Adipose tissue (tissue), 3 donors: ENCODE data around the gene BRPF1. TPM values are rescaled to one million over a fixed set of nuclear protein-coding genes. Genes with fewer than 3 reads are reported as not detected.

Experiments used
- H3K27ac ChIP-seq: one replicate; pipeline ENCODE4 v1.5.1; 2013; ENCODE audit warnings: low read depth, low read length
- WGBS, 3 donors: extraction: QIAGEN DNeasy Blood & Tissue Kit; methylation state at CpG; one replicate each; pipeline ENCODE4 v1.1.7; 2013; 5-methylcytosine and 5-hydroxymethylcytosine counted together
- polyA plus RNA-seq, 3 donors: library from polyadenylated mRNA; stranded (reverse); fragments of 200-250 nt; gene quantifications; one replicate each; pipeline ENCODE4 v1.2.3, GENCODE V29; 2013
- donor health status: healthy with polysubstance abuse.
- donor health status: Bipolar disorder and iron deficiency.
- donor health status: healthy.

Gene BRPF1, protein sequence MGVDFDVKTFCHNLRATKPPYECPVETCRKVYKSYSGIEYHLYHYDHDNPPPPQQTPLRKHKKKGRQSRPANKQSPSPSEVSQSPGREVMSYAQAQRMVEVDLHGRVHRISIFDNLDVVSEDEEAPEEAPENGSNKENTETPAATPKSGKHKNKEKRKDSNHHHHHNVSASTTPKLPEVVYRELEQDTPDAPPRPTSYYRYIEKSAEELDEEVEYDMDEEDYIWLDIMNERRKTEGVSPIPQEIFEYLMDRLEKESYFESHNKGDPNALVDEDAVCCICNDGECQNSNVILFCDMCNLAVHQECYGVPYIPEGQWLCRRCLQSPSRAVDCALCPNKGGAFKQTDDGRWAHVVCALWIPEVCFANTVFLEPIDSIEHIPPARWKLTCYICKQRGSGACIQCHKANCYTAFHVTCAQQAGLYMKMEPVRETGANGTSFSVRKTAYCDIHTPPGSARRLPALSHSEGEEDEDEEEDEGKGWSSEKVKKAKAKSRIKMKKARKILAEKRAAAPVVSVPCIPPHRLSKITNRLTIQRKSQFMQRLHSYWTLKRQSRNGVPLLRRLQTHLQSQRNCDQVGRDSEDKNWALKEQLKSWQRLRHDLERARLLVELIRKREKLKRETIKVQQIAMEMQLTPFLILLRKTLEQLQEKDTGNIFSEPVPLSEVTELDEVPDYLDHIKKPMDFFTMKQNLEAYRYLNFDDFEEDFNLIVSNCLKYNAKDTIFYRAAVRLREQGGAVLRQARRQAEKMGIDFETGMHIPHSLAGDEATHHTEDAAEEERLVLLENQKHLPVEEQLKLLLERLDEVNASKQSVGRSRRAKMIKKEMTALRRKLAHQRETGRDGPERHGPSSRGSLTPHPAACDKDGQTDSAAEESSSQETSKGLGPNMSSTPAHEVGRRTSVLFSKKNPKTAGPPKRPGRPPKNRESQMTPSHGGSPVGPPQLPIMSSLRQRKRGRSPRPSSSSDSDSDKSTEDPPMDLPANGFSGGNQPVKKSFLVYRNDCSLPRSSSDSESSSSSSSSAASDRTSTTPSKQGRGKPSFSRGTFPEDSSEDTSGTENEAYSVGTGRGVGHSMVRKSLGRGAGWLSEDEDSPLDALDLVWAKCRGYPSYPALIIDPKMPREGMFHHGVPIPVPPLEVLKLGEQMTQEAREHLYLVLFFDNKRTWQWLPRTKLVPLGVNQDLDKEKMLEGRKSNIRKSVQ (N-terminal part only)
- 10 to 100 TPM in 1 of 3 donors, 1 to 10 TPM in 2; 4.8 to 12.8 (median 7.5) TPM for polyA plus RNA-seq

DNA sequence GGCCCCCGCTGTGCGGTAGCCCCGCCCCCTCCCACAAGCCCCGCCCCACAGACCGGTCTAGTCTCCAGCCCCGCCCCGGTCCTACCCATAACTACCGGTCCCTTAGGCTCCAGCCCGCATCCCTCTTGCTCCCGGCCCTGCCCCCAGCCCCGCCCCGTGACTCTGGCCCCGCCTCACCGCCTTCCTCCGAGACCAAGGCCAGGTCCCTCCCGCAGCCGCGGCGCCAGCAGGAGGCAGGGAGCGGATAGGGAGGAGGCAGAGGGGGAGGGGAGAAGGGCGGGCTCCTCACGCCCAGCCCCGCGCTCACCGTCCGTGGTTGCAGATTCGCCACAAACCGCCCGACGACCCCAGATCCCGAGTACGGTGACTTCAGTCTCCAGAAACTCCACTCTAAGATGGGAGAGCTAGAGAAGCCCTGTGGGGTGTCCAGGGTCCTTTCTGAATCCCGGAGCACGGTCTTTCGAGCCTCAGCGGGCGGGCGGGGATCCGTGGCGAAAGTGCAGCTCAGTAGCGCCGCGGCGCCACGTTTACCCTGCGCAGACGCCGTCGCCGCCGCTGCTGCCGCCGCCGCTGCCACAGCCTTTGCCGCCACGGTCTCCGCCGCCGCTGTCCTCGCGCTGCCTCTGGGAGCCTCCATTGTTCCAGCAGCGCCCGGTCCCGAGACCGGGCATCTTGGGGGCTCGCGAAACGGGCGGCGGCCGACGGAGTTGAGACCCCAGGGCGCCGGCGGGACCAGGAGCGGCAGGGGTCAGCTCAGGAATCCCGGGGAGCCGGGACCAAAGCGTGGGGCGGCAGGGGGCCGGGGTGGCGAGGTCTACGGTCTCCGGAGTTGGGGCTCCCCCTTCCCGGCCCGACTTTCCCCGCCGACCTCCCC, at the start of gene BRPF1:
TSS of gene BRPF1 (plus strand) at position 530 of the 874 bp plus-strand sequence. CDS start 2,406 bp downstream, outside the sequence.
- peak within 1 kb of the TSS; percentile 77 for H3K27ac ChIP-seq
- 1 to 2% (median 1%) methylated on average over 70 to 88 of the region's 88 CpGs for WGBS, 3 donors

DNA sequence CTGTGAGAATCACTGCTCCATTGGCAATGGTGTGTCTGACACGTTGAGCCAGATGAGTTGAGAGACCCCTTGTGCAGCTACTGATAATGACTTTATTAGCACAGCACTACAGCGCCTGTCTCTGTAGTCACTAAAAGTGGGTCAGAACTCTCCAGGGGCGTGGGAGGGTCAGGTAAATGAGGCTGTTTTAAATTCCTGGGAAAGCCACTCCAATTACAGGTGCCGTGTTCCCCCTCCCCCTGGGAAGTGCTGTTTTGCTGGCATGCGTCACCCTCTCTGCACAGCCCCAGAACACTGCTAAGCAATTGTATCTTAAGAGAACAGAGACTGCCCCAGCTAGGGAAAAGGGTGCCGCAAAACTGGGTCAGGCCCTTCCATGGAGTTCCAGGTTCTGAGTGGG, 49.4 kb upstream of the BRPF1 start:
- 62 to 94% (median 92%) methylated on average over 6 of the region's 6 CpGs for WGBS, 3 donors
- H3K27ac ChIP-seq, result no peak overlapping the region

DNA sequence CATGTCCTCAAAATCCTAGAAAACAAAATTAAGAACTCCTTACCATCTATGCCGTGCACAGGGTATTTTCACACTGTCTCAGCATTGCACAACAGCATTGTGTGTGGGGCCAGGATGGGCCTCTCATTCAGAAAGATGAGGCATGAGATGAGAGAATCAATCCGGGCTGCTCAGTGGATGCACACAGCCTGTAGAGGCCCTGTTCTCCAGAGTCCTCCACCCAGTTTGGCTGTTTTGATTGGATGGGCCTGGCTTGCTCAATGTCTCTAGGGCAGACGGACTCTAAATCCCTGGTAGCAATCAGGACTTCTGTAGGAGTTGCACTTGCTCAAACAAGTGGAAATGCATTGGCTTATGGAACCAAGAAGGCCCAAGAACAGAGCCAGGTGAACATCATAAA, 48.1 kb upstream of the BRPF1 start:
- H3K27ac ChIP-seq, result no peak overlapping the region
- WGBS, 3 donors, result 86 to 94% (median 92%) methylated on average over 3 of the region's 3 CpGs

DNA sequence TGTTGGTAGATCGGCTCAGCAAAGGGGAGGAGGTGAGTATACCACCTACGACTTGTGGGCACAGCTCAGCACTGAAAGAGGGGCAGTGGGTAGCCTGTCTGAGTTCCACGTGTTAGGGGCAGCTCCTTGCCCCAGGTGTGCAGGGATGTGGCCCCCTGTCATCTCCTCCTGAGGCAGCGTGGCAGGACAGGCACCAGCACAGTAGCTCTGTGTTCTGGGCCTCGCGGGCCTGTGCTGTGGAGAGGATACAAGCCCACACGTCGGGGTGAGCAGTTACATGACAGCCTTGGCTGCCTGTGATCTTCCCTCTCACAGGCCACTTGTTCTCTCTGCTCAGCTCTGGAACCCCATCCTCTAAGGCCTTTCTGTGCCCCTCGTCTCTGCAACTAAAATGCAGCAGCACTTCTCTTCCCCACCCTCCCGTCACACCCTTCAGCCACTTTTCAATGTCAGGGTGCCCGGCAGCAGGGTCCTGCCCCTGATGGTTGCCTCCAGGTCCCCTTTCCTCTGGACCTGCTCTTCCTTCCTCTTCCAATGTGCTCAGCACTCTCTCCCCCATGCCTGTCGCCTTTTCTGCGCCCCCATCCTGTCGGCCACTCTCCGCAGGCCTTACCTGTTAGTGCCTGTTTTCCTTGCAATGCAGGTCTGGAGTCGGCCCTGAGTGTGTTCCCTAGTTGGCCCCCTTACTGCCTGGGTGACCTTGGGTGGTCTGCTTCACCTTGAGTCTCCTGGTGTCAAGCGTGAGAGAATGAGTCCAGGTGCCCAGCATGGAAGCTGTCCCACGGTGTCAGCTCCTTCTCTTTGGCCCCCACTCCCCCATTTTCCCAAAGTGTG, 46.1 kb upstream of the BRPF1 start:
- H3K27ac ChIP-seq, result no peak overlapping the region
- 92 to 96% (median 95%) methylated on average over 18 of the region's 18 CpGs for WGBS, 3 donors

DNA sequence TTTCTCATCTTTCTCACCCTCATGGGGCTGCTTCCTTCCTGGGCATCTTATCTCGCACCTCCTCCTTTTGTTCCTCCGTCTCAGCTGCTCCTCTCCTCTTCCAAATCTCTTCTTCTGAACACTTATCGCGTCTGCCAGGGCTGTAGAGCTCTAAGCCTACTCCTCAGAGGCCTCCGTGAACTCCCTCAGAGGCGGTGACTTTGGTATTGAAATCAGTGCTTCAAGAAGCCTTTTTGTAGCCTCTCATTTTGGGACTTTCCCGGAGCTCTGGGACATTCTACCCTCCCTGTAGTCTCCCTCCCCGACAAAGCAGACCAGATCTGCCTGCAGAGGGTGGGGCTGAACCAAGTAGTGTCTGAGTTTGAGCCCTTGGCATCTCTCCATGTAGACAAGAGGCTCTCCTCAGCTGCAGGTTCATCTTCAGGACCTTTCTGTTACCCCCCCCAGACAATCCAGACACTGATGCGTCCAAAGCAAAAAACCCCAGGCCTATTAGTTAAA, 45.4 kb upstream of the BRPF1 start:
- no peak overlapping the region for H3K27ac ChIP-seq
- WGBS, 3 donors, result 91 to 93% (median 92%) methylated on average over 9 of the region's 9 CpGs

DNA sequence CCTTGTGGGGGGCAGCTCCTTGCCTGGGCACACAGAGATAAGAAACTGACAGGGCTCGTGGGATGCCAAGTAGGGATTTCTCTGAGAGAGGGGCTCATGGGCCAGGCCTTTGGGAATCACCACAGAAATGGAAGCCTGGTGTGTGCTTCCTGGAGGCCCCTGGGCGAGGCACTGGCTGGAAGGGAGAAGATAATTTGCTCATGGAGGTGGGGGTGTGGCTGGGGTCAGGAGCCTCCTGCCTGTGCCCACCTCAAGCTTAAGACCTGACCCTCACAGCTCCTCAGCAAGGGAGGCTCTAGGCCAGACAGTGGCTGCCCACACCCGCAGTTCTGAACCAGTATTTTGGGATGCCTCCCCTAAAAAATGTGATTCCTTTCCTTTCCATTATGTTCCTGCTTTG, 44.8 kb upstream of the BRPF1 start:
- no peak overlapping the region for H3K27ac ChIP-seq
- 94 to 96% (median 95%) methylated on average over 3 of the region's 3 CpGs for whole genome bisulfite sequencing, 3 donors

DNA sequence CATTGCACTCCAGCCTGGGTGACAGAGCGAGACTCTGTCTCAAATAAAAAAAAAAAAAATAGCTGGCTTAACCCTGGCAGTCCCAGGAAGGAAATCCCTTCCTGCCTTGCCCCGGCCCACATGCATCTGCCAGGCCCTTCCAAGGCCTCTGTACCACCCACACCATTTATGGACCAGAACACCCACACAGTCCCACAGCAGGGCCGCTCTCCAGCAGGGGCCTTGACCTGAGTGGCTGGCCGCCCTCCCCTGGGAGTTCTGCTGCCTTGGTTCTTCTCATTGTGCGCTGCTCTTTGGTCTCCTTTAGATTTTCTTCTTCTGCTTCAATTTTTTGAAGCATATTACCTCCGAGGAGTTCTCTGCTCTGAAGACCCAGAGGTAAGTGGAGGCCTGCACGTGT, 44.0 kb upstream of the BRPF1 start:
- no peak overlapping the region for H3K27ac ChIP-seq
- WGBS, 3 donors, result 89 to 95% (median 93%) methylated on average over 7 of the region's 7 CpGs

DNA sequence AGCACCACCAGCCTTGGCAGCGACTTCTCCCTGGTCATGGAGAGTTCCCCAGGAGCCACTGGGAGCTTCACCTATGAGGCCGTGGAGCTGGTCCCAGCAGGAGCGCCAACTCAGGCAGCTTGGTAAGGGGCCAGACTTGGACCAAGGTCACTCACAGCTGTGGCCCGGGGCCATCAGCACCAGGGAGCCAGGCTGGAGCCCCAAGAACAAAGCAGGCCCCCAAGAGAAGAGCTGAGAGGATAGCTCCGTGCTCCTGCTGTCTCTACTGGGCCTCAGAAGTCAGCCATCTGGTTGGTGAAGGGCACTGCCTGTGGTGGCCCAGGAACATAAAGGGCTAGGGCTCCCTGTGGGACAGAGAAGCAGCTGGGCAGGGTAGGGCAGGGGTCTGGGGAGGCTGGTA, 42.6 kb upstream of the BRPF1 start:
- 86 to 95% (median 94%) methylated on average over 5 of the region's 5 CpGs for WGBS, 3 donors
- H3K27ac ChIP-seq, result no peak overlapping the region

DNA sequence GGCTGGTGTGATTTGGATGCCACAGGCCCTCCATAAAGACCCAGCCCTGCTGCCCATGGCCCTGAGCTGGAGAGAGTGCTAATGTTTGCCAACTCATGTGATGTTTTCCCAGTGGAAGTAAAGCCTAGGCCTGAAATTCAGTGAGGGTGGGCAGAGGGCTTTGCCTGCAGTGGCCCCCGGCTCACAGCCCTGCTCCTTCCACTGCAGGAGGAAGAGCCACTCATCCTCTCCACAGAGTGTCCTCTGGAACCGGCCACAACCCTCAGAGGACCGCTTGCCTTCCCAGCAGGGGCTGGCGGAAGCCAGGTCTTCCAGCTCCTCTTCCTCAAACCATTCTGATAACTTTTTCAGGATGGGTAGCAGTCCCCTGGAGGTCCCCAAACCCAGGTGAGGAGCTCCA, 41.8 kb upstream of the BRPF1 start:
- WGBS, 3 donors, result 92 to 96% (median 95%) methylated on average over 4 of the region's 4 CpGs
- H3K27ac ChIP-seq, result no peak overlapping the region

DNA sequence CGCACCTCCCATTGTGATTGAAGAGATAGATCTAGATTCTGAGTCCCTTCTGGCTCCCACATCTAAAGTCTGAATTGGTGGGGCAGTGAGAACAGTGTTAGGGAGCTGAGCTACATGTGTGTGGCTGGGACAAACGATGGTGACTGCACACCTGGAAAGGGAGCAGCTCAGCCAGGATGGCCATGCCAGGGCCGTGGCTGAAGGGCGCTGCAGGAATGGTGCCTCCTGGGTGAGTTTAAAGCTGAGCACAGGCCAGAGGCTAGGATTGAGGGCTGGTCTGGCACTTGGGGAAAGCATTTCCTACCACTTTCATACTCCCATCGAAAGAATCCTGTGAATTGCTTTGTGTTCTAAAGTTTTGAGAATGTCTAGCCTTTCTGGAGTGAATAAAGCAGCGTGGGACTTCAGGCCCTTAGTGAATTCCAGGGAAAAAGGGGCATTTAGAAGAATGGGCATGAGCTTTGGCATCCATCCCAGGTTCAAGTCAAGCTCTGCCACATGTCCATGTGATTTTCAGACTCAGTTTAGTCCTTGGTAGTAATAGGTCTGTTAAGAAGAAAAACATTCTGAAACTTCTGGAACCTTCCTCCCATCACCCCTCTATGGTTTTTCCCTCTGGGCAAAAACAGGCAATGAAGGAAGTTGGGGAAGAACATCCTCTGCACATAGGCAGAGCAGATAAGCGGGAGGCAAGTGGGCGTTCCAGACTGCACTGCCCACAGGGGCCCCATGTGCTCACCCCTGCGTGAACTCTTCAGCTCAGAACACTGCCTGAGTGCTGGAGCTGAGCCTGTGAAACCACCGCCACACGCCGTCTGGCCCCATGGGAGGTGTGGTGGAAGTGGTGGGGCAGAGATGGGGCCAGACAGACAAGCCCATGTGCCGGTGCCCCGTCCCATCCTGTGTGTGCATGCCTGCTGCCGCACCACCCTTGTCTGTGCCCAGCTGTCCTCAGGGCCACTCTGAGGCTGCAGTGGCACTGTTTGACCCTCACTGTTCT, 40.8 kb upstream of the BRPF1 start:
- H3K27ac ChIP-seq, result no peak overlapping the region
- WGBS, 3 donors, result 77 to 85% (median 81%) methylated on average over 15 of the region's 15 CpGs

DNA sequence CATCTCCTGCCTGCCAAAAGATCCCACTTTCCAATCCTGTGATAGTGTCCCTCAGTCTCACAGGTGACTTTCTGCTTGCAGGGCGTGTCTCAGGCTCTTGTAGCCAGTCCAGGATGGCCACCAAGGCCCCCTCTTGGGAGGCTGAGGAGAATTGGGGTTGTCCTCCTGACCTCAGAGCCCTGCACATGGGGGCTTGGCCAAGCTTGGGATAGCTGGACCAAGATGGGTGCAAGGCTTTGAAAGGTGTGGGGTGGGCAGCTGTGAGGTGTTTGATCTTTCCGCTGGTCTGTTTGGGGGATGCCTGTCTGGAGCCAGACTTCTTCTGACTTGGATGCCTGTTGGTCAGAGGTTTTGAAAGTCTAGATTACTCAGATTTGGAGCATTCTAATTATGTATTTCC, 39.9 kb upstream of the BRPF1 start:
- no peak overlapping the region for H3K27ac ChIP-seq
- WGBS, 3 donors, result 95 to 98% (median 97%) methylated on average over 2 of the region's 2 CpGs

DNA sequence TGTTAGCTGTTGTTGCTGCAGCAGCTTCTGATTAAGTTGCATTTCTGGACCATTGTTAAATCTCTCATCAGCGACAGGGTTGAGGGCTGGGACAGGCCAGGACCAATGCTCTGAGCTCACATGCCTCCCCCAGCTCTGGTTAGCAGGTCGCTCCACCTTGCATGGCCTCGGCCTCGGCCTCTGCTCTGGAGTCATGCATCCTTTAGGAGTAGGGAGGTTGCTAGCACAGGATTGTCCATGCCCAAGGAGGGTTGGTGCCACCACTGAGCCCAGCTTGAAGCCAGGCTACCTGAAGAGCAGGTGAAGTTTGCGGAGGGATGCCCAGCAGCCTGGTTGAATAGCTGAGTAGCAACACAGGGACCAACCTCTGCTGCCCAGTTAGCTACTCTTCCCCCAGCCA, 39.1 kb upstream of the BRPF1 start:
- 96 to 98% (median 96%) methylated on average over 5 of the region's 5 CpGs for WGBS, 3 donors
- H3K27ac ChIP-seq, result no peak overlapping the region

DNA sequence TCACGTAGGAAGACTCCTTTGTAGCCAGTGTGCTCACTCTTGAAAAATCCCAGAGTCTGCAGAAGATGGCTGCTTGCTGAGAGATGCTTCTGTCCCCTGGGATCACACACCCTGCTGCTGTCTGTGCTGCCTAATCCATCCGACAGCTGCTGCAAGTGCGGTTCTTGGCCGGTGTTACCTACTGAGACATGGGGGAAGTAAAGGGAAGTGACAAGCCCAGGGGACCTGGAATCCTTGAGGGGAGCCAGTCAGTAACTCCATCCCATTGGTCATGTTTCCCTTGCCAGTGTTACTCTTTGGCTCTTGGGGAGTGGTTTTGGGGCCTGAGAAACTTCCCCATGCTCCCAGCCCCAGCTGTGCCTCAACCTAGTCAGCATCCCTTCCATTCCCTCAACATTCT, 36.2 kb upstream of the BRPF1 start:
- 73 to 93% (median 77%) methylated on average over 4 of the region's 4 CpGs for WGBS, 3 donors
- H3K27ac ChIP-seq, result no peak overlapping the region

DNA sequence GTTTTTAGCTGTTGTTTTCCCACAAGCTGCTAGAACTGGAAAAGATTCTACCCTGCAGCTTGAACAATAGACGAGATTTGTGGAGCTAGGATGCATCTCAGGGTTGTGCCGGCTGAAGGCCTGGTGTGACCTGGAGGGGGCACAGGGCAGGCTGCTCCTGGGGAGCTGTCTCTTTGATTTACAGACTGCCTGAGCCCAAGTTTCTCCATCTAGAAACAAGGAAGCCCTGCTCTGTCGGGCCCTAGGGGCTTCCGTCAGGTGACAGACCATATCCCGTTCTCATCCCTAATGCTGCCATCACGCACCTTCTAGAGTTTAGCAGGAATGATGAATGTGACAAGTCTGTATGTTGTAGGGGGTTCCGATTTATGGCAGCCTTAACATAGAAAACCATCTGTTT, 35.8 kb upstream of the BRPF1 start:
- H3K27ac ChIP-seq, result no peak overlapping the region
- WGBS, 3 donors, result 89 to 93% (median 93%) methylated on average over 7 of the region's 7 CpGs

DNA sequence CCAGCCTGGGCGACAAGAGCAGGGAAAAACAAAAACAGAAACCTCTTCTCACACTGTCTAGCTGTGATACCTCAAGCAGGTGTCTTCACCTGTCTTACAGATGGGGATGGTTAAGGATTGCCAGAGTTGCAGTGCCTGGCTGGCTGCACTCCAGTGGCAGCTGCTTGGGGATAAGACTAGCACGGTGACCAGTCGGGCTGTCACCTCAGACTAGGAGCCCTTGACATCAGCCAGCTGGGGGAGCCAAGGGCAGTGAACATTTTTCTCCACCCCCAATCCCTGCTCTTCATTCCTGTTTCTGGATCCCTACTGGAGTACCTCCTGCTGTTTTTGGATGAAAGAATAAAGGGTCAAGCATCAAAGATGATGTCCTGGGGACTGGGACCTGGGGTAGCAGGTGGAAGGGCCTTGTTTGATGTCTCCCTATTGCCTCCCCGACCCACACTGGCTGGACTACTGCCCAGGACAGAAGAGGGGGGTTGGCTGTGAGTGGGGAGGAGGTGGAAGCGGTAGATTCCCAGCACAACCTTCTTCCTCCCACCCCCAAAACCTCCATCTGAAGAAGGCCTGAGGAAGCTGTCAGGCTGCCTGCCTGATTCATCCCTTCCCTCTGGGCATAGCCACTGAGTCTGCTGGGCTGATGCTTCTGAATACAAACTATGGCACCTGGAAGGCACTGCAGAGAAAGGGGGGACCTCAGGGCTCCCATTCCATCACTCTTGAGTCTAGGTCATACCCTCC, 34.9 kb upstream of the BRPF1 start:
- 71 to 81% (median 77%) methylated on average over 5 of the region's 5 CpGs for WGBS, 3 donors
- H3K27ac ChIP-seq, result no peak overlapping the region
